HUES6 (cell line): ENCODE data around the gene LILRB1.
"Not testable (repeated sequence)": the region's sequence is repeated elsewhere in the genome, so short reads cannot be mapped to it uniquely, and the experiment has no call there.

ENCODE experiments used
- H3K27ac ChIP-seq: 2 replicates; pipeline ENCODE4 v1.7.0; 2013; ENCODE audit warnings: low read depth, mild to moderate bottlenecking, low read length, inconsistent platforms
- H3K27me3 ChIP-seq: 2 replicates; pipeline ENCODE4 v1.6.1; 2013; ENCODE audit warnings: low read length; ENCODE audit not compliant: control insufficient read depth, insufficient read depth
- H3K36me3 ChIP-seq: 2 replicates; pipeline ENCODE4 v1.6.1; 2013; ENCODE audit warnings: low read length; ENCODE audit not compliant: control insufficient read depth, insufficient read depth
- H3K4me1 ChIP-seq: 2 replicates; pipeline ENCODE4 v1.6.1; 2013; ENCODE audit warnings: low read length; ENCODE audit not compliant: control insufficient read depth, insufficient read depth
- H3K4me3 ChIP-seq: 2 replicates; pipeline ENCODE4 v1.5.1; 2013; ENCODE audit warnings: low read depth, low read length
- H3K9ac ChIP-seq: one replicate; pipeline ENCODE4 v1.6.1; 2013; ENCODE audit warnings: mild to moderate bottlenecking, low read length
- H3K9me3 ChIP-seq: 2 replicates; pipeline ENCODE4 v1.6.1; 2013; ENCODE audit warnings: low read depth, low read length; ENCODE audit not compliant: control insufficient read depth, insufficient read depth

The LILRB1 gene

GRCh38 chr19:54624934-54625730 is 5.2 kb upstream of the LILRB1 start:
- not testable (repeated sequence) for H3K4me3 ChIP-seq
- peaks cover 32% of the 10 kb centered on the region; the same call in 1 of the 2 replicates for H3K9me3 ChIP-seq

GRCh38 chr19:54626757-54627156 is 3.5 kb upstream of the LILRB1 start:
- peaks cover 35% of the 10 kb centered on the region; the same call in 1 of the 2 replicates for H3K9me3 ChIP-seq
- no peaks in the 10 kb centered on the region for H3K36me3 ChIP-seq
- 0 out of 2 replicates have a peak, but pooled peaks cover 3% of the 10 kb centered on the region for H3K4me1 ChIP-seq

More at GRCh38 chr19:54624934-54625730, 5.2 kb upstream of the LILRB1 start:
- H3K27me3 ChIP-seq, H3K27ac ChIP-seq, H3K9ac ChIP-seq, H3K36me3 ChIP-seq, H3K4me1 ChIP-seq: not testable (repeated sequence)

GRCh38 chr19:54627912-54628311 is 2.4 kb upstream of the LILRB1 start:
- H3K27me3 ChIP-seq, H3K4me1 ChIP-seq, H3K4me3 ChIP-seq, H3K9ac ChIP-seq, H3K27ac ChIP-seq, H3K36me3 ChIP-seq: not testable (repeated sequence)
- H3K9me3 ChIP-seq, result peaks cover 36% of the 10 kb centered on the region; the same call in 1 of the 2 replicates

More at GRCh38 chr19:54626757-54627156, 3.5 kb upstream of the LILRB1 start:
- Histone ChIP-seq H3K27ac (no peak overlapping the region), H3K4me3 (no peak overlapping the region), H3K9ac (no peak overlapping the region), H3K27me3 (peaks cover 3% of the 10 kb centered on the region; the same call in 1 of the 2 replicates)

GRCh38 chr19:54630782-54631181 is 498 bp downstream of the LILRB1 start:
- Histone ChIP-seq H3K9me3 (peaks cover 39% of the 10 kb centered on the region; the same call in 1 of the 2 replicates), H3K4me3 (no peak overlapping the region), H3K4me1 (0 out of 2 replicates have a peak, but pooled peaks cover 3% of the 10 kb centered on the region), H3K9ac (no peak overlapping the region), H3K36me3 (no peaks in the 10 kb centered on the region), H3K27me3 (peaks cover 3% of the 10 kb centered on the region; the same call in 1 of the 2 replicates), H3K27ac (no peak overlapping the region)

GRCh38 chr19:54631489-54632337 is 1.4 kb downstream of the LILRB1 start:
- not testable (repeated sequence) for H3K36me3 ChIP-seq, H3K27ac ChIP-seq, H3K4me3 ChIP-seq, H3K27me3 ChIP-seq, H3K9ac ChIP-seq, H3K4me1 ChIP-seq
- peaks cover 37% of the 10 kb centered on the region; the same call in 1 of the 2 replicates for H3K9me3 ChIP-seq

- H3K36me3 ChIP-seq, H3K9ac ChIP-seq, H3K27me3 ChIP-seq, H3K27ac ChIP-seq, H3K4me1 ChIP-seq, H3K4me3 ChIP-seq: not testable (repeated sequence)
- peaks cover 30% of the 10 kb centered on the region; the same call in 1 of the 2 replicates for H3K9me3 ChIP-seq
These were observed 2.2 kb downstream of the LILRB1 start for GRCh38 chr19:54632517-54632916.

- Histone ChIP-seq H3K4me3 (no peak overlapping the region), H3K4me1 (0 out of 2 replicates have a peak, but pooled peaks cover 3% of the 10 kb centered on the region), H3K27ac (no peak overlapping the region), H3K27me3 (peaks cover 3% of the 10 kb centered on the region; the same call in 1 of the 2 replicates), H3K9ac (no peak overlapping the region), H3K36me3 (no peaks in the 10 kb centered on the region), H3K9me3 (peaks cover 24% of the 10 kb centered on the region; the same call in 1 of the 2 replicates)
These were observed 3.1 kb downstream of the LILRB1 start for GRCh38 chr19:54633401-54633800.

- not testable (repeated sequence) for H3K27me3 ChIP-seq, H3K9ac ChIP-seq, H3K27ac ChIP-seq, H3K4me1 ChIP-seq, H3K4me3 ChIP-seq, H3K9me3 ChIP-seq, H3K36me3 ChIP-seq
These were observed 5.8 kb downstream of the LILRB1 start for GRCh38 chr19:54636081-54636480.

GRCh38 chr19:54638683-54639082 is 8.4 kb downstream of the LILRB1 start:
- H3K27me3 ChIP-seq, result no peaks in the 10 kb centered on the region; the same call in 1 of the 2 replicates
- H3K9me3 ChIP-seq, result peaks cover 4% of the 10 kb centered on the region; the same call in 1 of the 2 replicates
- H3K4me1 ChIP-seq, result no peaks in the 10 kb centered on the region
- H3K36me3 ChIP-seq, result no peaks in the 10 kb centered on the region
- no peak overlapping the region for H3K9ac ChIP-seq
- no peak overlapping the region for H3K4me3 ChIP-seq
- no peak overlapping the region for H3K27ac ChIP-seq

GRCh38 chr19:54642953-54643352 is 12.7 kb downstream of the LILRB1 start:
- H3K27me3 ChIP-seq, H3K4me1 ChIP-seq, H3K4me3 ChIP-seq, H3K36me3 ChIP-seq, H3K9ac ChIP-seq, H3K27ac ChIP-seq: not testable (repeated sequence)
- H3K9me3 ChIP-seq, result peaks cover 12% of the 10 kb centered on the region; the same call in 1 of the 2 replicates

GRCh38 chr19:54643583-54643982 is 13.3 kb downstream of the LILRB1 start:
- H3K9ac ChIP-seq, H3K4me1 ChIP-seq, H3K4me3 ChIP-seq, H3K27ac ChIP-seq, H3K27me3 ChIP-seq, H3K36me3 ChIP-seq: not testable (repeated sequence)
- peaks cover 17% of the 10 kb centered on the region; the same call in 1 of the 2 replicates for H3K9me3 ChIP-seq
